HG03064 (cell line): ENCODE data around the gene UGT2B17.
"Not testable (repeated sequence)": the region's sequence is repeated elsewhere in the genome, so short reads cannot be mapped to it uniquely, and the experiment has no call there.

Experiments
- ATAC-seq: cut with Tn5 transposase; IDR thresholded peaks from one replicate; pipeline ENCODE4 v1.9.1; 2021; ENCODE audit warnings: low read depth; ENCODE audit not compliant: unreplicated experiment

UGT2B17 gene

DNA sequence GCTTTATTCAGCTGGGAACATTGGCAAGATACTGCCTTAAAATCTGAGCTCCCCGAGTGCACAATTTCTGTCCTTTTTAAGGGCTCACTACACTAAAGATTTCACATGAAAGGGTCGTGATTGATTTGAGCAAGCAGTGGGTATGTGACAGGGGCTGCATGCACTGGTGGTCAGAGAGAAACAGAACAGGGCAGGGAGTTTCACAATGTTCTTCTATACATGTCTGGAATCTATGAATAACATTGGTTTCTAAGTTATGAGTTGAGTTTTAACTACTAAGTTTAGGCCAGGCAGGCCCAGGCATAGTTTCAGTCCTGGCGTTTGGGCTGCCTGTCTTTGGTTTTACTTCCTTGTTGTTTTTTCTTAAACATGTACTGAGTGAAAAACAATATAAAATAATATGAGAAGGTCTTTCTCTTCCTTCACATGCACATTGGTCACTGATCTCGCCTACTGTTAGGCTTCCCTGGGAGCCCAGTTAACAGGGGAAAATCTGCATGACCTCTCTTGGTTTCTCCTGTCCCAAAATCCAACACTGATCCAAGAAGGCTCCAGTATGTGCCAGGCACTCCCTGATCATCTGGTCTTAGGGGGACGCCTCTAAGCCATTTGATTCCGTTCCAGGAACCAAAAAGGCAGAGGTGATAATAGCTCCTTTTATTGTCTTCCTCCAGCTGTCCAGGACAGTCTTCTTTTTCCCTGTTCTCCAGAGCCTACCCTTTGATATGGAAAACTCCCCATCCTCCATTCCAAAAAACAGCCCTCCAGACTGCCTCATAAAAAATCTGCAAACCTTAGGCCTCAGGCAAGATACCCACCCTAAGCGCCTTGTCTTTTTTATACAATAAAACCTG is at the start of gene UGT2B17:
Gene UGT2B17 (minus strand): TSS at position 51 of the 854 bp plus-strand sequence. CDS start 7,838 bp downstream, outside the sequence.
- ATAC-seq = peak; percentile 76

GRCh38 chr4:68622731-68623130 is 46.6 kb upstream of the UGT2B17 start:
- not testable (repeated sequence) for ATAC-seq

DNA sequence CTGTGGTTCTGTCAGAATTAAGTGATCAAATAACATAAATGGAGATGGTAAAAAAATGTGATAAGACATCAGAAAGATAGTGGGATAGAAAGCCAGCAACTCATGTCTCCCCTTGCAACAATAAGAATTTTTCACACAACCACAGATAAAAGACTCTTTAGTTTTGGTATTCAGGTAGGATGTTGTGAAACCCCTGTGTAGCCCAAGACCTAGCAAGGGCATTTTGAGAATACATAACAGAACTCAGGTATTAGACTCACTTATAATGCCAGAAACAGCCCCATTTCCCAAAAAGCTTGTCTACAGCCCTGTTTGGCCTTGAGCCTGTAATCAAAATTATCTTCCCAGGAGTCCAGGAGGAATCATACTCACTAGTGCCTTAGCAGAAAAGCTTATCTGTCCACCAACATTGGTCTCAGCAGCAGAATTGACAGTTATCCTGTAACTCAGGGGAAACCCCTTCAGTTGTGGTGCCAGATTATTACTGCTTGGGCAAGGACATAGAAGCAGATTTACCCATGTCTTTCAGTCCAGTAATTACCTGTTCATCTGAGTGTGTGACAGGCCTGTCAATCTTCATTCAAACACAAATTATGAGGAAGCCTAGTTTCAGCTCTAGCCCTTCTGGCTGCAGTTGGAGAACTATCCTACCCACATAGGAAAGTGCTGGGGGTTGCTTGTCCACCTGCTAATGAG is 41.0 kb upstream of the UGT2B17 start:
- ATAC-seq = peak; percentile 79

GRCh38 chr4:68615699-68616422 is 39.7 kb upstream of the UGT2B17 start:
- no peak for ATAC-seq

DNA sequence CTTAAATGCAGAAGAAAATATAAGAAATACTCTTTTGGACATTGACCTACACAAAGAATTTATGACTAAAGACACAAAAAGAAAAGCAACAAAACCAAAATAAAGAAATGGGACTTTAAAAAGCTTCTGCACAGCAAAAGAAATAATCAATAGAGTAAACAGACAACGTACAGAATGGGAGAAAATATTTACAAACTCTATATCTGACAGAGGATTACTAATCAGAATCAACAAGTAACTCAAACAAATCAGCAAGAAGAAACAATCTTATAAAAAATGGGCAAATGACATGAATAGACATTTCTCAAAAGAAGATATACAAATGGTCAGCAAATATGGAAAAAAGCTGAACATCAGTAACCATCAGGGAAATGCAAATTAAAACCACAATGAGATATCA is 37.6 kb upstream of the UGT2B17 start:
- ATAC-seq = no peak

GRCh38 chr4:68606240-68606639 is 30.1 kb upstream of the UGT2B17 start:
- no peak for ATAC-seq

GRCh38 chr4:68599150-68599549 is 23.0 kb upstream of the UGT2B17 start:
- no peak for ATAC-seq

DNA sequence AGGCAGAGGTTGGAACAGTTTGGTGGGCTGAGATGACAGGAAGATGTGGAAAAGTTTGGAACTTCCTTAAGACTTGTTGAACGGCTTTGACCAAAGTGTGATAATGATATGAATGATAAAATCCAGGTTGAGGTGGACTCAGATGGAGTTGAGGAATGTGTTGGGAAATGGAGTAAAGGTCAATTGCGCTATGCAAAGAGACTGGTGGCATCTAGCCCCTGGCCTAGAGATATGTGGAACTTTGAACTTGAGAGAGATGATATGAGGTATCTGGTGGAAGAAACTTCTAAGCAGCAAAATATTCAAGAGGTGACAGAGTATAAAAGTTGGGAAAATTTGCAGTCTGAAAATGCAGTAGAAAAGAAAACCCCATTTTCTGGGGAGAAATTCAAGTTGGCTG is 21.4 kb upstream of the UGT2B17 start:
- ATAC-seq = no peak

DNA sequence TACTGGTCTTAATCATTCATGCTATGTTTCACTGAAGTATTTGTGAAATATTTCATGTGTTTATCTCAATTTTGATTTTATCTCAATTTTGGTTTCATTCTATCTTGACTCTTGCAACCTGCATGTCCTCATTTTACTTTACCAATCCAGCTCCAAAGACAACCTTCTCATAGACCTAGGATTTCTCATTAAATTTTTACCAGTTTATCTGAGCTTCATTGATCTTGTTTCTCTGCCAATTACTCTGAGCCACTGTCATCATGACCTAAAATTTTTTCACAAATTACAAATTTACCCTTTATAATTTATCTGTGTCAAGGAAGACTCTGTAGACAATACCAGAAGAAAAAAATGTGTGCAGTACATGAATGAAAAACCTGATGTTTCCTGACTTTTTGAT is 18.6 kb upstream of the UGT2B17 start:
- no peak for ATAC-seq

GRCh38 chr4:68593112-68593511 is 17.0 kb upstream of the UGT2B17 start:
- no peak for ATAC-seq

DNA sequence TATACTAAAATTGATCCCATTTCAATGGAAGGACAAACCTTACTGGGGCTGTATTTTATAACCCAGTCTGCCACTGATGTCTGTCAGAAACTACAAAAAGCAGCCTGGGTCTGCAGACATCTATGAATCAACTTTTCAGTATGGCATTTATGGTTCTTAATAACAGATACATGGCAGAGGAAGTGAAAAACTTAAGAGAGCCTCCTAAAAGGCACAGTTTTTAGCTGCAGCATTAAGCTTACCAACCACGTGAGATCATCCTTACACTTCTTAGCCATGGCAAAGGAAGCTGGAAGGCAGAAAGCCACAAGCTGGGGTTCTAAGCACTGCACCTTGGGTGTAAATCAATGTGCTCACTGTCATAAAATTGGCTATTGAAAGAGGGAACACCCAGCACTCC is 16.6 kb upstream of the UGT2B17 start:
- ATAC-seq = peak; percentile 70

- no peak for ATAC-seq
Measured at GRCh38 chr4:68591204-68591603, 15.1 kb upstream of the UGT2B17 start.

GRCh38 chr4:68589790-68590189 is 13.7 kb upstream of the UGT2B17 start:
- ATAC-seq = no peak

DNA sequence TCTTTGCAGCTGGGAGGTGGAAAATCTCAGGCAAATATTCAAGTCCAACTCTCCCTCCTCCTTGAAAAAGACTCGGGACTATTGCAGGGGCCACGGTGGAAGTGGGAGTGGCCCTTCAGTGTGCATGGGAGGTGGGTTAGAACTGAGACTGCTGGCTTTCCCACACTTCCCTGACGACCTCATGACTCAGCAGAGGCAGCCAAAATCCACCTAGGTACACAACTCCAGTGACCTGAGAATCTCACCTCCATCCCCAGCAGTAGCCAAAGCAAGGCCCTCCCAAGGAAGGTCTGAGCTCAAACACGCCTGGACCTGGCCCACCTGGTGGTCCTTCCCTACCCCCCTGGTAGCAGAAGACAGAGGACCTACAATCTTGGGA is 6.2 kb upstream of the UGT2B17 start:
- no peak for ATAC-seq

DNA sequence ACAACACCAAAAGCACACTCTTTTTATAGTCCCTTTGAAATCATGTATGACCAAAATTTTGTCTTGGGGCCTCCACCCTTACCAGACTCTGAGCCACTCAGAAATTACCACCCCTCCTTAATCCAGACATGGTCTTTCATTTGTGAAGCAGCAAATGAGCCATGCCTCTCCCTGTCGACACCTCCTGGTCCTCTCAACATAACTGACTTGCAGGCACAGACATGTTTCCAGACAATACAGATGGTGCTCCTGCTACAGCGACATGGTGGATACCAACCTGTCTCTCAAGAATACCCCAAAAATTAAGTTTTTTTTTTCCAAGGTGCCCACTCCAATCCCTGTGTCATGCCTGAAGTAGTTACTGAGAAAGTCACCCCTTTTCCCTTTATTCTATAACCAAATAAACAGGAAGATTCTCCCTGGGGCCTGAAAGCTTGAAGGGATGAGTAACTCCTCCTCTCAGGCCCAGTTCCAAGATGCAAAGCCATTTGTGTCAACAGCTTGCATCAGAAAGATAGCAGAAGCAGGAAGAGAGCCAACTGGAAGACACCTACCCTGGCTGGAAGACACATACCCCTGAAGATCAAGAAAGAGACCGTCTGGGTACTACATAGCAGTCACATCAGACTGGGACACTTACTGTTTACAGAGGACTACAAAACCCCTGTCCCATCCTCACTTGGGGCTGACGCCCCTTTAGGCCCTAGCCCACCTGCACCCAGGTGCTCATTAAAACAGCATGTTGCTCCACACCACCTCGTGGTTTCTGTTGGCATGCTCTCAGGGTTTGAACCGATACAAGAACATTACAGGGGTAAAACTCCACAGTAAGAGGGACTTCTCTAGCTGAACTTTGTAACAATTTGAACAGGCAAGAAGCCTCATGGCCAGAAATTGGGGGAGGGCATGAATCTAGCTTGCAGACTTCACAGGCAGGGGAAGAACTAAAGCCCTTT is 5.5 kb upstream of the UGT2B17 start:
- no peak for ATAC-seq

DNA sequence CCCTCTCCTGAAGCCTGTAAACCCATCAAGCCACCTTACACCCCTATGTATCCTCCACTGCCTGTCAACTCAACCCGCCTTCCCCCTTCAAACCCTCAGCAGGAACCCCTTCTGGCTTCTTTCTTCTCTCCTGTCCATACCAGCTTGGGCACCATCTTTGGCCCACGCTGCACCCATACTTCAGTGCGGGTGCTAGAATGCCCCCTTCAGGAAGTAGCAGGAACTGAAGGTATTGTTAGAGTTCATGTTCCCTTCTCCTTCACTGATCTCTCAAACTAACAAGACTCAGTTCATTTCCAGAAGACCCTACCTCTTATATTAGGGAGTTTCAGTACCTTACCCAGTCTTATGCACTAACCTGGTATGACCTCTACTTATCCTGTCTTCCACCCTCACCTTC is 1.5 kb upstream of the UGT2B17 start:
- no peak for ATAC-seq

DNA sequence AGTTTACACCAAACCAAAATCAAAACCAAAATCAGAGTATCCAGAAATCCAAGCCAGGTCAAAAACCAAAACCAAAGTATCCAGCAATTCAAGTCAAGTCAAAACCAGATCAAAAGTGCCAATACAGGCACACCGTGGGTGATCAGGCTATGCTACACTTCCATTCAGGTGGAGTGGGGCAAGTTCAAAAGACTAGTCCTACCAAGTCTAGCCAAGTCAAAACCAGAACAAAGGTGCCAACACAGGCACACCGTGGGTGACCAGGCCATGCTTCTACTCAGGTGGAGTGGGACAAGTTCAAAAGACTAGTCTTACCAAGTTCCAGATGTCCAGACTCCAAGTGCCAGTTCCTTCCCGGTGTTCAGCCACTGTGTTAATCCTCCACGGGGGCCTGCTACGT is 486 bp downstream of the UGT2B17 start:
- not testable (repeated sequence) for ATAC-seq

DNA sequence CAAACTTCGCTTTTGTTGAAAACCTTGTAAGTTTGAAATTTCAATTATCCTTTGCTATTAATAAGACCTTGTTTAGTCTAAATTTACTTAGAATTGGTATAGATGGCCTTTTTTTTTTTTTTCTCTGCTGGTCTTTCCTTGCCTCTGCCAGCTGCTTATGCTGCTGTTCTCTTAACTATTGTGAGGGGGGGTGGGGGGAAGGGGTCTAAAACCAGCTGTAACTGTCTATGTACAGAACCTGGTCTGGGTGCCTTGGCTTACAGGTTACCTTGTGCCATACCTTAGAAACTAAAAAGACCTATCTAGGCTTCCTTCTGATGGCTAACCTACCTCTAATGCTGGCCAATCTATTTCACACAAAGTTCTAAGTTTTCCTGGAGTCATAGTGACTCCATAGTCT is 1.0 kb downstream of the UGT2B17 start:
- no peak for ATAC-seq

GRCh38 chr4:68572653-68573170 is 3.4 kb downstream of the UGT2B17 start:
- ATAC-seq = no peak

DNA sequence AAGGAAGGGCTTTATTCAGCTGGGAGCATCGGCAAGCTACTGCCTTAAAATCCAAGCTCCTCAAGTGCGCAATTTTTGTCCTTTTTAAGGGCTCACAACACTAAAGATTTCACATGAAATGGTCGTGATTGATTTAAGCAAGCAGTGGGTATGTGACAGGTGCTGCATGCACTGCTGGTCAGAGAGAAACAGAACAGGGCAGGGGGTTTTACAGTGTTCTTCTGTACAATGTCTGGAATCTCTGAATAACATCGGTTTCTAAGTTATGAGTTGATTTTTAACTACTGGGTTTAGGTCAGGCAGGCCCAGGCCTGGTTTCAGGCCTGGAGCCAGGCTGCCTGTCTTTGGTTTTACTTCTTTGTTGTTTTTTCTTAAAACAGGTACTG is 6.0 kb downstream of the UGT2B17 start:
- ATAC-seq = peak; percentile 39
